Neural cell (in vitro differentiated cells): ENCODE data around the gene TPD52L1.

Experiments
- CTCF ChIP-seq: fragments of 450-650 bp; IDR thresholded peaks from 2 replicates; pipeline ENCODE4 v1.5.1; 2014; ENCODE audit warnings: antibody characterized with exemption, mild to moderate bottlenecking, moderate library complexity; ENCODE audit not compliant: poor library complexity, severe bottlenecking
- POLR2AphosphoS5 ChIP-seq: IDR thresholded peaks from 2 replicates; pipeline ENCODE4 v1.6.1; 2012

GRCh38 chr6:125116170-125116569 lies 37.4 kb upstream of the TPD52L1 start:
- TF ChIP-seq CTCF (no peak), POLR2AphosphoS5 (peak; percentile 84)
